Activated CD8-positive, alpha-beta T cell treated with anti-CD3 and anti-CD28 coated beads for 36 hours (primary cell): ENCODE data around the gene ATXN3. TPM values are rescaled to one million over a fixed set of nuclear protein-coding genes. Genes with fewer than 3 reads are reported as not detected.

Experiments used
- ATAC-seq: fragments of 200-7000 bp; cut with Tn5 transposase; one replicate; pipeline ENCODE4 v1.10.0; 2021; ENCODE audit warnings: mild to moderate bottlenecking, moderate library complexity
- CTCF ChIA-PET: fragments of 350-600 bp; sonication (Branson Sonifier 250); formaldehyde crosslinking; loops from one replicate; lab custom pipeline; 2021; ENCODE audit warnings: antibody characterized with exemption; lab: Charles Lee
- POLR2A ChIA-PET: fragments of 350-600 bp; sonication (Branson Sonifier 250); formaldehyde crosslinking; loops from one replicate; lab custom pipeline; 2021; ENCODE audit warnings: antibody characterized with exemption; lab: Charles Lee
- DNase-seq: peaks from one replicate; pipeline ENCODE4 v3.0.0-alpha.2; 2020
- H3K27ac Mint-ChIP-seq: one replicate; pipeline ENCODE4 v1.8.0; 2021; ENCODE audit warnings: mild to moderate bottlenecking, mixed read lengths
- H3K27me3 Mint-ChIP-seq: one replicate; pipeline ENCODE4 v1.8.0; 2021; ENCODE audit warnings: mixed read lengths
- H3K36me3 Mint-ChIP-seq: one replicate; pipeline ENCODE4 v1.8.0; 2021; ENCODE audit warnings: low read depth, mixed read lengths
- H3K4me1 Mint-ChIP-seq: one replicate; pipeline ENCODE4 v1.8.0; 2021; ENCODE audit warnings: low read depth, mixed read lengths
- H3K4me3 Mint-ChIP-seq: one replicate; pipeline ENCODE4 v1.8.0; 2021; ENCODE audit warnings: mild to moderate bottlenecking, moderate library complexity, mixed read lengths
- H3K9me3 Mint-ChIP-seq: one replicate; pipeline ENCODE4 v1.8.0; 2021; ENCODE audit warnings: mixed read lengths
- CTCF ChIP-seq: fragments of 200-600 bp; IDR thresholded peaks from one replicate; pipeline ENCODE4 v1.8.0; 2022; ENCODE audit warnings: antibody characterized with exemption, mild to moderate bottlenecking
- intact Hi-C: fragments of 100-400 bp; cut with micrococcal nuclease; formaldehyde crosslinking; loops from one replicate; pipeline ENCODE4 v1.10.0; 2022
- total RNA-seq, 2 experiments: library from RNA; stranded (reverse); gene quantifications; one replicate each; pipeline ENCODE4 v1.2.3, GENCODE V29; 2021

Gene ATXN3
- total RNA-seq, 2 experiments from 2014 or later, result 28.4 to 29.7 TPM

- H3K9me3 Mint-ChIP-seq, result no peaks in the 10 kb centered on the region
- CTCF ChIA-PET, result no interaction called here
- intact Hi-C loops, result no loop called here
- H3K36me3 Mint-ChIP-seq, result peaks cover 35% of the 10 kb centered on the region
- TF ChIP-seq CTCF, result no peak
- DNase-seq (no peak), ATAC-seq (no peak)
- no peak overlapping the region for H3K27ac Mint-ChIP-seq
- POLR2A ChIA-PET, result no interaction called here
- H3K4me3 Mint-ChIP-seq, result no peak overlapping the region
- peaks cover 5% of the 10 kb centered on the region for H3K4me1 Mint-ChIP-seq
- H3K27me3 Mint-ChIP-seq, result no peaks in the 10 kb centered on the region
These were observed 37.6 kb upstream of the ATXN3 start for GRCh38 chr14:92143962-92144361.

GRCh38 chr14:92143309-92143708 lies 36.9 kb upstream of the ATXN3 start:
- Mint-ChIP-seq H3K27me3 (no peaks in the 10 kb centered on the region), H3K27ac (no peak overlapping the region), H3K9me3 (no peaks in the 10 kb centered on the region), H3K4me3 (no peak overlapping the region), H3K4me1 (peaks cover 5% of the 10 kb centered on the region), H3K36me3 (peaks cover 34% of the 10 kb centered on the region)
- CTCF ChIA-PET, result no interaction called here
- no peak for TF ChIP-seq CTCF
- POLR2A ChIA-PET, result no interaction called here
- intact Hi-C loops, result no loop called here
- ATAC-seq (no peak), DNase-seq (no peak)

GRCh38 chr14:92135269-92135668 lies 28.9 kb upstream of the ATXN3 start:
- Mint-ChIP-seq H3K36me3 (peaks cover 27% of the 10 kb centered on the region), H3K4me1 (peaks cover 2% of the 10 kb centered on the region), H3K27me3 (no peaks in the 10 kb centered on the region), H3K9me3 (no peaks in the 10 kb centered on the region), H3K27ac (no peak overlapping the region), H3K4me3 (no peak overlapping the region)
- TF ChIP-seq CTCF, result peak; percentile 55
- intact Hi-C loops, result no loop called here
- no peak for DNase-seq
- POLR2A ChIA-PET, result no interaction called here
- ATAC-seq, result no peak
- CTCF ChIA-PET, result interaction anchor here (0.6 to 1.5 kb wide), 9 partner anchors 10 to 552 kb away, joined by 3 to 4 read pairs (median 3); partner anchors contain the start of genes ATXN3, CPSF2 and NDUFB1

GRCh38 chr14:92134456-92134855 lies 28.1 kb upstream of the ATXN3 start:
- Mint-ChIP-seq H3K27me3 (no peaks in the 10 kb centered on the region), H3K36me3 (peaks cover 30% of the 10 kb centered on the region), H3K27ac (no peak overlapping the region), H3K4me1 (peaks cover 6% of the 10 kb centered on the region), H3K9me3 (no peaks in the 10 kb centered on the region), H3K4me3 (no peak overlapping the region)
- ChIA-PET POLR2A (interaction anchor here (1.7 kb wide), 1 partner anchor 18 kb away, joined by 5 read pairs; no protein-coding TSS in a partner anchor), CTCF (interaction anchor here (0.7 to 1.5 kb wide), 7 partner anchors 12 to 552 kb away, joined by 3 to 4 read pairs (median 3); partner anchors contain the start of genes CPSF2 and NDUFB1)
- TF ChIP-seq CTCF, result no peak
- intact Hi-C loops, result no loop called here
- DNase-seq, result no peak
- ATAC-seq, result no peak

GRCh38 chr14:92122761-92123160 lies 16.4 kb upstream of the ATXN3 start:
- Mint-ChIP-seq H3K27me3 (no peaks in the 10 kb centered on the region), H3K27ac (peak overlapping the region; percentile 99), H3K4me1 (peaks cover 45% of the 10 kb centered on the region), H3K4me3 (peak overlapping the region; percentile 92), H3K9me3 (no peaks in the 10 kb centered on the region), H3K36me3 (peaks cover 31% of the 10 kb centered on the region)
- DNase-seq, result no peak
- TF ChIP-seq CTCF, result no peak
- ChIA-PET POLR2A (interaction anchor here (0.7 to 3.7 kb wide), 7 partner anchors 8 to 554 kb away, joined by 3 to 44 read pairs (median 10); partner anchors contain the start of genes ATXN3 and TRIP11), CTCF (interaction anchor here (9.6 kb wide), 1 partner anchor 15 kb away, joined by 127 read pairs; the partner anchor contains the start of gene ATXN3)
- ATAC-seq, result no peak
- intact Hi-C loops, result no loop called here
